ENCODE data around the gene MUSTN1.
A peak's percentile ranks its signal among the peaks of the same experiment; 100 is the strongest.

MUSTN1 gene

DNA sequence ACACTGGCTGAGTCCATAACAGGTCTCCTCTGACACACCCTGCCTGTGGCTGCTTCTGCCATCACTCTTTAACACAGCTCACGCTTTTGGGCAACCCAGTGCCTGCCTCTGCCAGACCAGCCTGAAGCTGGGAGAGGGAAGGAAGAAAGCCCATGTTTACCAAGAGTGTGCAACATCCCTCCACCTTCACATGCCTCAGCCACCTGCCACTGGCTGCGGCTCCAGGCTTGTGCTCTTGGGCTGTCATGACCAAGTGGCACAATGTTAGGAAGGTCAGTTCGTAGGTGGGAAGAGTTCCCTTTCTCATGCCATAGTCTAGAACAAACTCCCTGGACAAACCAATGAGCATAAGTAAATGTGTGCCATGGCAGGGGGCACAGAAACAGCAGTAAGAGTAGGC is 42.3 kb upstream of the MUSTN1 start:
- no peaks in the 10 kb centered on the region for H3K27me3 ChIP-seq (replicated peaks in 2 of 5; ENCODE audit: control insufficient read depth in 4 of 5, insufficient read depth in 5 of 5, low read length in 4 of 5)
- DNase-seq = no peak
- CTCF ChIA-PET = no interaction called here
- peaks cover 2 to 14% (median 5%) of the 10 kb centered on the region in 4 experiments for H3K36me3 ChIP-seq (ENCODE audit: control insufficient read depth in 4 of 4, insufficient read depth in 4 of 4, low read length in 3 of 4)
- POLR2A ChIA-PET = no interaction called here
- H3K4me3 ChIP-seq (ENCODE audit: control insufficient read depth in 1 of 7, extremely low read depth in 1 of 7, insufficient read depth in 4 of 7, low read depth in 2 of 7, low read length in 6 of 7) = no peak overlapping the region
- H3K4me1 ChIP-seq (ENCODE audit: control extremely low read depth in 1 of 4, control insufficient read depth in 4 of 4, insufficient read depth in 4 of 4, low read length in 3 of 4) = no peaks in the 10 kb centered on the region
- H3K27ac ChIP-seq (ENCODE audit: insufficient read depth in 1 of 2, low read depth in 1 of 2, low read length in 2 of 2, poor library complexity in 1 of 2, severe bottlenecking in 2 of 2) = no peak overlapping the region
- WGBS (ENCODE audit: insufficient coverage) = 100% methylated on average over 1 of the region's 3 CpGs
- no peaks in the 10 kb centered on the region for H3K9me3 ChIP-seq (ENCODE audit: control extremely low read depth in 1 of 5, control insufficient read depth in 4 of 5, insufficient read depth in 2 of 5, low read depth in 1 of 5, low read length in 4 of 5)

DNA sequence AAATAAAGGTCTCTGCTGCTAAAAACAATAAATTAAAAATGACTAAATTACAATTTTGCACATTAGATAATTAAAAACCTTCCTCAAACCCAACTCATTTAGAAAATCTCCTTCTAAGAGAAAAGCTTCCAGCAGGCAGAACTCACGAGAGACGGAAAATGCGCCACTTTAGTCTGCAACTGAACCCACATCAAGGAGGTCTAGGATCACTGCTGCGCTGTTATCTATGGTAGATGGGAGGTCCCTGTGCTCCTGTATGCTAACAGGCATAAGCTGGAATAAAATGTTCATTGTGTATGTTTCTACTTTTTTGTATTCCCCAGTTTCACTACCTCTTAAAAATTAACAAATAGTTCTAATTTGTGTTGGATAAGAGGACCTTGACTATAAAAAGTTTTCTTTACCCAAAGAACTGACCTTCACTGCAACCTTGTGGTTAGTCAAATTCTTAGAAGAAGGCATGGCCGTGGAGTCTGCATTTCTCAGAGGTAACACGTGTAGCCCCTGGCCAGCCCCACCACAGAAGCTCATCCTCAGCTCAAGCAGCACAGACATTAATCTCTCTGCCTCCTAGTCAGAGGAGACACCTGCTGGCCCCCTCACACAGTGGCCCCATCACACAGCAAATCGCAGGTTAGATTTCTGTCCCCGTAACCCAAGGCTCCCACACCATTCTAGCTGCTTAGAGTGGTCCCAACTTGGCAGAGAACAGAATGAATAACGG is 40.2 kb upstream of the MUSTN1 start:
- peaks cover 0 to 14% (median 3%) of the 10 kb centered on the region in 4 experiments for H3K36me3 ChIP-seq (ENCODE audit: control insufficient read depth in 4 of 4, insufficient read depth in 4 of 4, low read length in 3 of 4)
- POLR2A ChIA-PET = interaction anchor here (0.7 kb wide), 1 partner anchor 58 kb away, joined by 4 read pairs; no protein-coding TSS in a partner anchor
- H3K4me3 ChIP-seq (ENCODE audit: control insufficient read depth in 1 of 7, extremely low read depth in 1 of 7, insufficient read depth in 4 of 7, low read depth in 2 of 7, low read length in 6 of 7) = no peak overlapping the region
- 100% methylated on average over 8 of the region's 9 CpGs for WGBS (ENCODE audit: insufficient coverage)
- H3K27ac ChIP-seq (ENCODE audit: insufficient read depth in 1 of 2, low read depth in 1 of 2, low read length in 2 of 2, poor library complexity in 1 of 2, severe bottlenecking in 2 of 2) = no peak overlapping the region
- no peaks in the 10 kb centered on the region for H3K9me3 ChIP-seq (ENCODE audit: control extremely low read depth in 1 of 5, control insufficient read depth in 4 of 5, insufficient read depth in 2 of 5, low read depth in 1 of 5, low read length in 4 of 5)
- H3K4me1 ChIP-seq (ENCODE audit: control extremely low read depth in 1 of 4, control insufficient read depth in 4 of 4, insufficient read depth in 4 of 4, low read length in 3 of 4) = peaks cover 0 to 4% (median 1%) of the 10 kb centered on the region in 4 experiments
- no peaks in the 10 kb centered on the region for H3K27me3 ChIP-seq (replicated peaks in 2 of 5; ENCODE audit: control insufficient read depth in 4 of 5, insufficient read depth in 5 of 5, low read length in 4 of 5)
- CTCF ChIA-PET = interaction anchor here (1.3 kb wide), 1 partner anchor 57 kb away, joined by 3 read pairs; no protein-coding TSS in a partner anchor
- no peak for DNase-seq

DNA sequence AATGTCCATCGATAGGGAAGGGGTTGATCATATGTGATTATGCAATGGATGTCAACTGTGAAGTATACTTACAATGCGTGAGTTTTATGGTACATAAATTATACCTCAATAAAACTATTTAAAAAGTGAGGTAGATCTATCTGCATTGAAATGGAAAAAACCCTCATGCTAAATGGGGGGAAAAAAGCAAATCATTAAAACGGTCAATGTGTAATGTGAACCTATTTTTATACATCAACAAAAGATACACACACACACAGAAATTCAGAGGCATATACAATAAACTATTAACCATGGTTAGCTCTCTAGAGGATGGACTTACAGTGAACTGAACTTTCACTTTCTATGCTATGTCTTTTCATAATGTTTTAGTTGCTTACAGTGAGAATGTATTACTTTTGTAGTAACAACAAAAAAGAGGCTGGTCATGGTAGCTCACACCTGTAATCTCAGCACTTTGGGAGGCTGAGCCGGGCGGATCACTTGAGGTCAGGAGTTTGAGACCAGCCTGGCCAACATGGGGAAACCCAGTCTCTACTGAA is 39.4 kb upstream of the MUSTN1 start:
- Histone ChIP-seq H3K4me1 (ENCODE audit: control extremely low read depth in 1 of 4, control insufficient read depth in 4 of 4, insufficient read depth in 4 of 4, low read length in 3 of 4) (peaks cover 0 to 9% (median 7%) of the 10 kb centered on the region in 4 experiments), H3K4me3 (ENCODE audit: control insufficient read depth in 1 of 7, extremely low read depth in 1 of 7, insufficient read depth in 4 of 7, low read depth in 2 of 7, low read length in 6 of 7) (no peak overlapping the region), H3K27ac (ENCODE audit: insufficient read depth in 1 of 2, low read depth in 1 of 2, low read length in 2 of 2, poor library complexity in 1 of 2, severe bottlenecking in 2 of 2) (no peak overlapping the region), H3K27me3 (replicated peaks in 2 of 5; ENCODE audit: control insufficient read depth in 4 of 5, insufficient read depth in 5 of 5, low read length in 4 of 5) (no peaks in the 10 kb centered on the region), H3K9me3 (ENCODE audit: control extremely low read depth in 1 of 5, control insufficient read depth in 4 of 5, insufficient read depth in 2 of 5, low read depth in 1 of 5, low read length in 4 of 5) (no peaks in the 10 kb centered on the region), H3K36me3 (ENCODE audit: control insufficient read depth in 4 of 4, insufficient read depth in 4 of 4, low read length in 3 of 4) (peaks cover 0 to 14% (median 1%) of the 10 kb centered on the region in 4 experiments)
- ChIA-PET POLR2A (interaction anchor here (0.7 kb wide), 1 partner anchor 59 kb away, joined by 4 read pairs; no protein-coding TSS in a partner anchor), CTCF (interaction anchor here (1.0 to 1.3 kb wide), 2 partner anchors 19 to 58 kb away, joined by 3 read pairs; no protein-coding TSS in a partner anchor)
- DNase-seq = no peak
- 75% methylated on average over 2 of the region's 5 CpGs for WGBS (ENCODE audit: insufficient coverage)

DNA sequence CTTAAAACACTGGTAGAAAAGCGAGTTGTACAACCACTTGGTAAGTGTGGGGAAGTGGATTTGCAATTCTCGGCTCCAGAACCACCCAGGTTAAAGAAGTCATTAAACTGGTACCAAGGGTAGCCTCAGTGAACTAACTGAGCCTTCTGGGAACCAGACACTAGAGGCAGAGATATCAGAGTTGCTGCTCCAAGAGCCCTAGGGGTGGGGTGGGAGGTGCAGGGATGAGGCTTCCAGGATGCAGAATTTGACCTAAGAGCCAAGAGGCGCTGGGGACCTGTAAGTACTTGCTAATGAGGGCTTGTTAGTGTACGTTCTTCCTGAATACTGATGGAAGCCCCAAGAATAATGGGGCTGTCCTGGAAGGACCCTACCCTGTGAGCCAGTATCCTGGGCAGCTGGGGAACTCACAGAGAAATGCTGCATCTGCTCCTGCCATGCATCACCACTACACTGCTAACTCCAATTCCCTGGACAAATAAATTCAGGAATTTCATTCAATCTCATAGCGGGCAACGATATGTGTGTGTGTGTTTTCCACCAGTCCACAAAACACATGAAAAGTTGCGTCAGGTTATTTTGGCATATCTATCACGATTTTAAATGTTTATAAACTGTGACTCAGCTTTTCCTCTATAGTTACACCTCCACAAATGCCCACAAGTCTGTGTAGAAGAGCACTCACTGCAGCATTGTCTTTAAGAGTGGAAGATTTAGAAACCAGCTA is 38.8 kb upstream of the MUSTN1 start:
- DNase-seq = peak in 1 of 3 donors; percentile 21
- H3K27me3 ChIP-seq (replicated peaks in 2 of 5; ENCODE audit: control insufficient read depth in 4 of 5, insufficient read depth in 5 of 5, low read length in 4 of 5) = no peaks in the 10 kb centered on the region
- WGBS (ENCODE audit: insufficient coverage) = 93% methylated on average over 6 of the region's 8 CpGs
- H3K4me3 ChIP-seq (ENCODE audit: control insufficient read depth in 1 of 7, extremely low read depth in 1 of 7, insufficient read depth in 4 of 7, low read depth in 2 of 7, low read length in 6 of 7) = no peak overlapping the region
- POLR2A ChIA-PET = no interaction called here
- H3K9me3 ChIP-seq (ENCODE audit: control extremely low read depth in 1 of 5, control insufficient read depth in 4 of 5, insufficient read depth in 2 of 5, low read depth in 1 of 5, low read length in 4 of 5) = no peaks in the 10 kb centered on the region
- H3K4me1 ChIP-seq (ENCODE audit: control extremely low read depth in 1 of 4, control insufficient read depth in 4 of 4, insufficient read depth in 4 of 4, low read length in 3 of 4) = peaks cover 0 to 9% (median 7%) of the 10 kb centered on the region in 4 experiments
- peaks cover 0 to 9% (median 0%) of the 10 kb centered on the region in 4 experiments for H3K36me3 ChIP-seq (ENCODE audit: control insufficient read depth in 4 of 4, insufficient read depth in 4 of 4, low read length in 3 of 4)
- CTCF ChIA-PET = interaction anchor here (1.0 to 1.3 kb wide), 2 partner anchors 19 to 58 kb away, joined by 3 read pairs; no protein-coding TSS in a partner anchor
- H3K27ac ChIP-seq (ENCODE audit: insufficient read depth in 1 of 2, low read depth in 1 of 2, low read length in 2 of 2, poor library complexity in 1 of 2, severe bottlenecking in 2 of 2) = no peak overlapping the region

DNA sequence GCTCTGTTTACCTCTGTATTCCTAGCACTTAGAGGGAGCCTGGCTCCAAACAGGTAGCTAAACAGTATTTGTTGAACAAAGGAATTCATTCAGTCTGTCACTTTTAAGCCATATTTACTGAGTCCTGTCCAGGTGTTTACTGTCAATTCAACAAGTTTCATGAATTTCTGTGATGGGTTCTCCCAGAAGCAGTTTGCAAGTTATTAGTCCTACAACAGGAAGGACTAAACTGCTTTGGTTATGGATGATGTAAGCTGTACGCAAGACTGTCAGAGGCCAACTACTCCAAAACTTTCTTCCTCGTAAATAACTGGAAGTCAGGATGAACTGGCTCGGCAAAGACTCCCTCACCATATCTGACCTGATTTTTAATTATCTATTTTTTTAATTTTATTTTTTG is 37.4 kb upstream of the MUSTN1 start:
- no peaks in the 10 kb centered on the region for H3K9me3 ChIP-seq (ENCODE audit: control extremely low read depth in 1 of 5, control insufficient read depth in 4 of 5, insufficient read depth in 2 of 5, low read depth in 1 of 5, low read length in 4 of 5)
- no peak overlapping the region for H3K27ac ChIP-seq (ENCODE audit: insufficient read depth in 1 of 2, low read depth in 1 of 2, low read length in 2 of 2, poor library complexity in 1 of 2, severe bottlenecking in 2 of 2)
- ChIA-PET CTCF (interaction anchor here (0.7 kb wide), 1 partner anchor 21 kb away, joined by 3 read pairs; no protein-coding TSS in a partner anchor), POLR2A (no interaction called here)
- H3K27me3 ChIP-seq (replicated peaks in 2 of 5; ENCODE audit: control insufficient read depth in 4 of 5, insufficient read depth in 5 of 5, low read length in 4 of 5) = no peaks in the 10 kb centered on the region
- H3K4me1 ChIP-seq (ENCODE audit: control extremely low read depth in 1 of 4, control insufficient read depth in 4 of 4, insufficient read depth in 4 of 4, low read length in 3 of 4) = peaks cover 0 to 9% (median 7%) of the 10 kb centered on the region in 4 experiments
- no peak overlapping the region for H3K4me3 ChIP-seq (ENCODE audit: control insufficient read depth in 1 of 7, extremely low read depth in 1 of 7, insufficient read depth in 4 of 7, low read depth in 2 of 7, low read length in 6 of 7)
- peaks cover 0 to 2% (median 0%) of the 10 kb centered on the region in 4 experiments for H3K36me3 ChIP-seq (ENCODE audit: control insufficient read depth in 4 of 4, insufficient read depth in 4 of 4, low read length in 3 of 4)
- DNase-seq = no peak
- no CpG with 5 or more reads among the region's 3 CpGs for WGBS (ENCODE audit: insufficient coverage)

DNA sequence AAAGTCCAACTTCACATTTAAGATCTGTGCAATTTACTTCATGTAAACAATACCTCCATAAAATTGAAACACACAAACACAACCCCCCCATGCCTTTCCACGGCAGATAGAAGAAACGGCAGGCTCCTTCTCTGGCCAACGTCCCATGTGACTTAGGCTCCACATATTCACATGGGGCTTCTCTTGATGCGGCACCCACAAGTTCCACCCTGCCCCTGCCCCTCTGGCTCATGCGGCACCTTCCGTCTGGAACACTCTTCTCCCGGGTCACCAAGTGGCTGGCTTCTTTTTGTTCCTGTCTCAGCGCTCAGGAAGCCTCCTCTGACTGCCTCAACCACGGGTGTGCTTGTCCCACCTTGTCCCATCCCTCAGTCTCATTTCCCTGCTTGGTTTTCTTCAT is 36.9 kb upstream of the MUSTN1 start:
- Histone ChIP-seq H3K4me3 (ENCODE audit: control insufficient read depth in 1 of 7, extremely low read depth in 1 of 7, insufficient read depth in 4 of 7, low read depth in 2 of 7, low read length in 6 of 7) (no peak overlapping the region), H3K27ac (ENCODE audit: insufficient read depth in 1 of 2, low read depth in 1 of 2, low read length in 2 of 2, poor library complexity in 1 of 2, severe bottlenecking in 2 of 2) (no peak overlapping the region), H3K9me3 (ENCODE audit: control extremely low read depth in 1 of 5, control insufficient read depth in 4 of 5, insufficient read depth in 2 of 5, low read depth in 1 of 5, low read length in 4 of 5) (no peaks in the 10 kb centered on the region), H3K4me1 (ENCODE audit: control extremely low read depth in 1 of 4, control insufficient read depth in 4 of 4, insufficient read depth in 4 of 4, low read length in 3 of 4) (peaks cover 0 to 9% (median 7%) of the 10 kb centered on the region in 4 experiments), H3K36me3 (ENCODE audit: control insufficient read depth in 4 of 4, insufficient read depth in 4 of 4, low read length in 3 of 4) (no peaks in the 10 kb centered on the region), H3K27me3 (replicated peaks in 2 of 5; ENCODE audit: control insufficient read depth in 4 of 5, insufficient read depth in 5 of 5, low read length in 4 of 5) (no peaks in the 10 kb centered on the region)
- ChIA-PET CTCF (interaction anchor here (0.7 to 1.2 kb wide), 2 partner anchors 21 to 51 kb away, joined by 3 read pairs; no protein-coding TSS in a partner anchor), POLR2A (no interaction called here)
- 95% methylated on average over 9 of the region's 9 CpGs for WGBS (ENCODE audit: insufficient coverage)
- no peak for DNase-seq

All from common myeloid progenitor, CD34-positive (primary cell).